Measurements from ENCODE around the gene CHRNB2. TPM values are rescaled to one million over a fixed set of nuclear protein-coding genes. Genes with fewer than 3 reads are reported as not detected.

Gene CHRNB2
- total RNA-seq, 3 donors from 2014 or later = 0.17 to 0.92 (median 0.24) TPM

- Histone ChIP-seq H3K4me3 (no peak overlapping the region), H3K9me3 (no peaks in the 10 kb centered on the region), H3K36me3 (ENCODE audit: low read depth) (no peaks in the 10 kb centered on the region), H3K4me1 (ENCODE audit: low read depth) (no peaks in the 10 kb centered on the region)
- intact Hi-C loops (cut with DNase I, micrococcal nuclease) = loop anchor here in 1 of 2 donors (10.0 kb wide), 1 partner anchor 313 kb away; no protein-coding TSS in a partner anchor
- ATAC-seq = no peak
- no peak for DNase-seq
- TF ChIP-seq CTCF (IDR thresholded peaks at IDR 0.05) = no peak
Measured at GRCh38 chr1:154571964-154572288, 4.3 kb downstream of the CHRNB2 start.

- DNase-seq (no peak), ATAC-seq (no peak)
- no peaks in the 10 kb centered on the region for H3K4me1 ChIP-seq (ENCODE audit: low read depth)
- intact Hi-C loops (cut with DNase I, micrococcal nuclease) = loop anchor here in 1 of 2 donors (10.0 kb wide), 1 partner anchor 312 kb away; no protein-coding TSS in a partner anchor
- no peak for TF ChIP-seq CTCF (IDR thresholded peaks at IDR 0.05)
- no peak overlapping the region for H3K4me3 ChIP-seq
- no peaks in the 10 kb centered on the region for H3K9me3 ChIP-seq
- no peaks in the 10 kb centered on the region for H3K36me3 ChIP-seq (ENCODE audit: low read depth)
Measured at GRCh38 chr1:154572468-154573167, 5.0 kb downstream of the CHRNB2 start.

- H3K9me3 ChIP-seq = no peaks in the 10 kb centered on the region
- intact Hi-C loops (cut with DNase I, micrococcal nuclease) = loop anchor here in 1 of 2 donors (10.0 kb wide), 1 partner anchor 312 kb away; no protein-coding TSS in a partner anchor
- H3K4me3 ChIP-seq = no peak overlapping the region
- ATAC-seq (no peak), DNase-seq (no peak)
- H3K36me3 ChIP-seq (ENCODE audit: low read depth) = no peaks in the 10 kb centered on the region
- TF ChIP-seq CTCF (IDR thresholded peaks at IDR 0.05) = no peak
- H3K4me1 ChIP-seq (ENCODE audit: low read depth) = no peaks in the 10 kb centered on the region
Measured at GRCh38 chr1:154573168-154573510, 5.6 kb downstream of the CHRNB2 start.

GRCh38 chr1:154574716-154575115, 7.1 kb downstream of the CHRNB2 start:
- no peaks in the 10 kb centered on the region for H3K36me3 ChIP-seq (ENCODE audit: low read depth)
- no peaks in the 10 kb centered on the region for H3K4me1 ChIP-seq (ENCODE audit: low read depth)
- intact Hi-C loops (cut with DNase I, micrococcal nuclease) = loop anchor here in 1 of 2 donors (10.0 kb wide), 1 partner anchor 310 kb away; no protein-coding TSS in a partner anchor
- ATAC-seq = no peak
- no peaks in the 10 kb centered on the region for H3K9me3 ChIP-seq
- TF ChIP-seq CTCF (IDR thresholded peaks at IDR 0.05) = no peak
- no peak for DNase-seq
- H3K4me3 ChIP-seq = no peak overlapping the region

- Histone ChIP-seq H3K9me3 (no peaks in the 10 kb centered on the region), H3K4me1 (ENCODE audit: low read depth) (no peaks in the 10 kb centered on the region), H3K4me3 (no peak overlapping the region), H3K36me3 (ENCODE audit: low read depth) (no peaks in the 10 kb centered on the region)
- intact Hi-C loops (cut with DNase I, micrococcal nuclease) = loop anchor here in 1 of 2 donors (10.0 kb wide), 1 partner anchor 309 kb away; no protein-coding TSS in a partner anchor
- TF ChIP-seq CTCF (IDR thresholded peaks at IDR 0.05) = no peak
- DNase-seq (no peak), ATAC-seq (no peak)
Measured at GRCh38 chr1:154575147-154575927, 7.8 kb downstream of the CHRNB2 start.
